Tibial artery (tissue), 4 donors: ENCODE measurements around the gene CD58.

Experiments
- DNase-seq, 2 donors: peaks; one replicate each; pipeline ENCODE4 v3.0.0-alpha.2; 2019
- H3K27ac ChIP-seq, 2 donors: fragments of 200-600 bp; sonication (generic) in 1 of 2; 1 replicate in 1 of 2; 2 replicates in 1 of 2; pipeline ENCODE4 v1.5.1; 2018 to 2019; ENCODE audit warnings: mild to moderate bottlenecking in 1 of 2
- H3K27me3 ChIP-seq, 2 donors: fragments of 200-600 bp; sonication (generic) in 1 of 2; one replicate each; pipeline versions ENCODE4 v1.5.1 to v1.6.0; 2016 to 2019
- H3K36me3 ChIP-seq, 3 donors: fragments of 200-600 bp; sonication (generic) in 2 of 3; one replicate each; pipeline ENCODE4 v1.5.1; 2016 to 2019; ENCODE audit warnings: mild to moderate bottlenecking in 2 of 3
- H3K4me1 ChIP-seq, 4 donors: fragments of 200-600 bp; sonication (generic) in 2 of 4; 1 replicate in 3 of 4; 2 replicates in 1 of 4; pipeline ENCODE4 v1.5.1; 2016 to 2019
- H3K4me3 ChIP-seq, 2 donors: fragments of 200-600 bp; sonication (generic) in 1 of 2; 1 replicate in 1 of 2; 2 replicates in 1 of 2; pipeline ENCODE4 v1.5.1; 2018 to 2019; ENCODE audit warnings: mild to moderate bottlenecking in 2 of 2
- H3K9me3 ChIP-seq, 3 donors: fragments of 200-600 bp; sonication (generic) in 1 of 3; one replicate each; pipeline ENCODE4 v1.5.1; 2016 to 2019
- CTCF ChIP-seq, 2 experiments: fragments of 200-600 bp in 1 of 2; fragments of 450-650 bp in 1 of 2; IDR thresholded peaks; one replicate each; pipeline ENCODE4 v1.5.1; 2017 to 2019; ENCODE audit warnings: antibody characterized with exemption in 2 of 2, mild to moderate bottlenecking in 1 of 2, moderate library complexity in 1 of 2
- intact Hi-C: fragments of 100-400 bp; cut with DNase I; formaldehyde crosslinking; loops from one replicate; pipeline ENCODE4 v1.15.0; 2023; ENCODE audit warnings: low total_unique reads

Gene CD58

GRCh38 chr1:116533429-116533820 is 37.4 kb downstream of the CD58 start:
- DNase-seq, result no peak
- H3K27ac ChIP-seq, result no peak overlapping the region
- no peak for TF ChIP-seq CTCF (IDR thresholded peaks at IDR 0.05)
- no peaks in the 10 kb centered on the region for H3K9me3 ChIP-seq
- peaks cover 36 to 41% (median 40%) of the 10 kb centered on the region in 3 donors for H3K36me3 ChIP-seq
- intact Hi-C loops, result no loop called here
- no peaks in the 10 kb centered on the region for H3K27me3 ChIP-seq
- H3K4me3 ChIP-seq, result no peak overlapping the region
- H3K4me1 ChIP-seq, result no peaks in the 10 kb centered on the region

GRCh38 chr1:116532671-116533428 is 38.0 kb downstream of the CD58 start:
- Histone ChIP-seq H3K4me3 (no peak overlapping the region), H3K36me3 (peaks cover 31 to 41% (median 36%) of the 10 kb centered on the region in 3 donors), H3K27me3 (no peaks in the 10 kb centered on the region), H3K27ac (no peak overlapping the region), H3K9me3 (no peaks in the 10 kb centered on the region), H3K4me1 (no peaks in the 10 kb centered on the region)
- DNase-seq, result no peak
- no peak for TF ChIP-seq CTCF (IDR thresholded peaks at IDR 0.05)
- intact Hi-C loops, result no loop called here

DNA sequence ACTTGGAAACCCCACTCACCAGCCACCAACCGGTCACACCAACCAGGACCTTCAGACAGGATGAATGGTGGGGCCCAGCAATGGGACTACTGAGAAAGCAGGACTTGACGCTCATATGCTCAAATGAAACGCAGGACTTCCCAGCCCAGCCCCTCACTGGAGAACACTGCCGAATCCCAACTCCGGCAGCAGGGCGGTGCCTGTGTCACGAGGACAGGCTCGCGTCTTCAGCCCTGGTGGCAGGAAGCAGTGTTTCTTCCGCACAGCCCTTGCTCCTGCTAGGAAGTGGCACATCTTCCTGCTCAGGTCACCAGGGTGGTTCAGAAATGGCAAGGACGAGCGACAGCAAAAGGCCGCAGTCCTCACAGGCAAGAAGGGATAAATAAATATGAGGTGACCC is 38.9 kb downstream of the CD58 start:
- Histone ChIP-seq H3K9me3 (no peaks in the 10 kb centered on the region), H3K4me3 (no peak overlapping the region), H3K27ac (no peak overlapping the region), H3K27me3 (no peaks in the 10 kb centered on the region), H3K4me1 (no peaks in the 10 kb centered on the region), H3K36me3 (peaks cover 31 to 36% (median 36%) of the 10 kb centered on the region in 3 donors)
- TF ChIP-seq CTCF (IDR thresholded peaks at IDR 0.05), result no peak
- no peak for DNase-seq
- intact Hi-C loops, result no loop called here

DNA sequence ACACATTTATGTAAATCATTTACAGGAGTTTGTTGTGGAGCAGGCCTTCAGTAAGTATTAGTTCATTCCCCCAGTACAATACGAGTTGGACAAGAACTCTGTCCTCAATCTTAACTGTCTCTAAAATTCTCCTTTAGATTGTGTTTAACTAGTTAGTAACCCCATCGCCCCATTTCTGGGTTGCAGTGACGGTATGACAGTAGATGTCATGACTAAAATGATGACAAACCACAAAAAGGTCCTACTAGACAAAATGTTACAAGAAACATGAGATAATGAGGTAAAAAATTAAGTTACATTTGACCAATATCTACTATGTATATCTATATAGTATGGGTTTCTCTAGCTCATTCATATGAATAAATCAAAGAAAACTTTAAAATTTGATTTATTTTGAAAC is 41.1 kb downstream of the CD58 start:
- H3K4me3 ChIP-seq, result no peak overlapping the region
- TF ChIP-seq CTCF (IDR thresholded peaks at IDR 0.05), result no peak
- peaks cover 24 to 28% (median 24%) of the 10 kb centered on the region in 3 donors for H3K36me3 ChIP-seq
- no peak overlapping the region for H3K27ac ChIP-seq
- intact Hi-C loops, result no loop called here
- H3K9me3 ChIP-seq, result no peaks in the 10 kb centered on the region
- no peak for DNase-seq
- H3K27me3 ChIP-seq, result no peaks in the 10 kb centered on the region
- no peaks in the 10 kb centered on the region for H3K4me1 ChIP-seq

DNA sequence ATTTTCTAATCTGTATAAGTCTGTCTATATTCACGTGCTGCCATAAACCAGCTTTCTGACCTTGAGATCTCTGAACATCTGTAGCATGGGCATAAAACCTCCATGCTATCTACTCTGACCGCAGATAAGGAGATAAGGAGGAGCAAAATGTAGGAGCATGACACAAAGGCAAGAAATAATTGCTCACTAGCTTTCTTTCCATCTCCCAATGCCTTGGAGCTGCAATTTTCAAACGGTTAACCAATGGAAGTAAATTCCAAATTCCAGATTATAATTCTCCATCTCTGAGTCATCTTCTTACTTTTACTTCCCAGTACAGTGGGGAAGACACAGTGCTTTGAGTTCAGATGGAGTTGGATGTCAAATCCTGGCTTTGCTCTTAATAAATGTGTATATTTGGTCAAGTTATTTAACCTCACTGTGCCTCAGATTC is 41.6 kb downstream of the CD58 start:
- H3K27ac ChIP-seq, result no peak overlapping the region
- H3K36me3 ChIP-seq, result peaks cover 19 to 23% (median 20%) of the 10 kb centered on the region in 3 donors
- intact Hi-C loops, result no loop called here
- DNase-seq, result no peak
- H3K9me3 ChIP-seq, result no peaks in the 10 kb centered on the region
- H3K27me3 ChIP-seq, result no peaks in the 10 kb centered on the region
- H3K4me1 ChIP-seq, result no peaks in the 10 kb centered on the region
- TF ChIP-seq CTCF (IDR thresholded peaks at IDR 0.05), result no peak
- no peak overlapping the region for H3K4me3 ChIP-seq
